ENCODE data around the gene OXGR1. TPM values are rescaled to one million over a fixed set of nuclear protein-coding genes. Genes with fewer than 3 reads are reported as not detected.

OXGR1 gene
- total RNA-seq, 6 experiments from 2014 or later, result not detected

GRCh38 chr13:97008643-97009042, 14.4 kb upstream of the OXGR1 start:
- WGBS (ENCODE audit: insufficient coverage, low coverage, low lambda C conversion rate, missing lambda C conversion rate), result 52% methylated on average over 4 of the region's 4 CpGs
- intact Hi-C loops (cut with DNase I), result no loop called here
- no peaks in the 10 kb centered on the region for H3K36me3 ChIP-seq
- H3K9me3 ChIP-seq, result no peaks in the 10 kb centered on the region
- H3K27me3 ChIP-seq, result no peaks in the 10 kb centered on the region
- TF ChIP-seq POLR2A (IDR thresholded peaks at IDR 0.05), result no peak
- TF ChIP-seq CTCF (IDR thresholded peaks at IDR 0.05), result no peak
- H3K4me3 ChIP-seq, result no peak overlapping the region
- ATAC-seq (no peak), DNase-seq (no peak)
- H3K27ac ChIP-seq, result no peak overlapping the region
- H3K4me1 ChIP-seq, result no peaks in the 10 kb centered on the region

- intact Hi-C loops (cut with DNase I), result no loop called here
- Histone ChIP-seq H3K36me3 (no peaks in the 10 kb centered on the region), H3K27ac (no peak overlapping the region), H3K4me1 (no peaks in the 10 kb centered on the region), H3K9me3 (no peaks in the 10 kb centered on the region), H3K27me3 (no peaks in the 10 kb centered on the region), H3K4me3 (no peak overlapping the region)
- ATAC-seq (no peak), DNase-seq (no peak)
- 0% methylated on average over 1 of the region's 1 CpG for WGBS (ENCODE audit: insufficient coverage, low coverage, low lambda C conversion rate, missing lambda C conversion rate)
- TF ChIP-seq CTCF (IDR thresholded peaks at IDR 0.05) (no peak), POLR2A (IDR thresholded peaks at IDR 0.05) (no peak)
These were observed 11.5 kb upstream of the OXGR1 start for GRCh38 chr13:97005625-97006262.

- WGBS (ENCODE audit: insufficient coverage, low coverage, low lambda C conversion rate, missing lambda C conversion rate), result 53% methylated on average over 2 of the region's 2 CpGs
- H3K36me3 ChIP-seq, result no peaks in the 10 kb centered on the region
These were observed 10.6 kb upstream of the OXGR1 start for GRCh38 chr13:97004886-97005285.

GRCh38 chr13:97004096-97004876, 10.0 kb upstream of the OXGR1 start:
- no peak overlapping the region for H3K4me3 ChIP-seq
- TF ChIP-seq CTCF (IDR thresholded peaks at IDR 0.05), result no peak
- no peak for TF ChIP-seq POLR2A (IDR thresholded peaks at IDR 0.05)
- H3K27ac ChIP-seq, result no peak overlapping the region
- intact Hi-C loops (cut with DNase I), result no loop called here
- ATAC-seq (peak in 1 of 4 donors; percentile 38), DNase-seq (no peak)
- WGBS (ENCODE audit: insufficient coverage, low coverage, low lambda C conversion rate, missing lambda C conversion rate), result 59% methylated on average over 4 of the region's 9 CpGs
- H3K27me3 ChIP-seq, result no peaks in the 10 kb centered on the region
- H3K36me3 ChIP-seq, result no peaks in the 10 kb centered on the region
- H3K9me3 ChIP-seq, result no peaks in the 10 kb centered on the region
- no peaks in the 10 kb centered on the region for H3K4me1 ChIP-seq

More at GRCh38 chr13:97004886-97005285, 10.6 kb upstream of the OXGR1 start:
- H3K4me3 ChIP-seq, result no peak overlapping the region
- ATAC-seq (no peak), DNase-seq (no peak)
- H3K9me3 ChIP-seq, result no peaks in the 10 kb centered on the region
- H3K4me1 ChIP-seq, result no peaks in the 10 kb centered on the region
- TF ChIP-seq POLR2A (IDR thresholded peaks at IDR 0.05) (no peak), CTCF (IDR thresholded peaks at IDR 0.05) (no peak)
- intact Hi-C loops (cut with DNase I), result no loop called here
- no peak overlapping the region for H3K27ac ChIP-seq
- no peaks in the 10 kb centered on the region for H3K27me3 ChIP-seq

Measured in right lobe of liver (tissue), 6 donors.